ENCODE data around the gene GTF3C2.

Gene GTF3C2, protein sequence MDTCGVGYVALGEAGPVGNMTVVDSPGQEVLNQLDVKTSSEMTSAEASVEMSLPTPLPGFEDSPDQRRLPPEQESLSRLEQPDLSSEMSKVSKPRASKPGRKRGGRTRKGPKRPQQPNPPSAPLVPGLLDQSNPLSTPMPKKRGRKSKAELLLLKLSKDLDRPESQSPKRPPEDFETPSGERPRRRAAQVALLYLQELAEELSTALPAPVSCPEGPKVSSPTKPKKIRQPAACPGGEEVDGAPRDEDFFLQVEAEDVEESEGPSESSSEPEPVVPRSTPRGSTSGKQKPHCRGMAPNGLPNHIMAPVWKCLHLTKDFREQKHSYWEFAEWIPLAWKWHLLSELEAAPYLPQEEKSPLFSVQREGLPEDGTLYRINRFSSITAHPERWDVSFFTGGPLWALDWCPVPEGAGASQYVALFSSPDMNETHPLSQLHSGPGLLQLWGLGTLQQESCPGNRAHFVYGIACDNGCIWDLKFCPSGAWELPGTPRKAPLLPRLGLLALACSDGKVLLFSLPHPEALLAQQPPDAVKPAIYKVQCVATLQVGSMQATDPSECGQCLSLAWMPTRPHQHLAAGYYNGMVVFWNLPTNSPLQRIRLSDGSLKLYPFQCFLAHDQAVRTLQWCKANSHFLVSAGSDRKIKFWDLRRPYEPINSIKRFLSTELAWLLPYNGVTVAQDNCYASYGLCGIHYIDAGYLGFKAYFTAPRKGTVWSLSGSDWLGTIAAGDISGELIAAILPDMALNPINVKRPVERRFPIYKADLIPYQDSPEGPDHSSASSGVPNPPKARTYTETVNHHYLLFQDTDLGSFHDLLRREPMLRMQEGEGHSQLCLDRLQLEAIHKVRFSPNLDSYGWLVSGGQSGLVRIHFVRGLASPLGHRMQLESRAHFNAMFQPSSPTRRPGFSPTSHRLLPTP

DNA sequence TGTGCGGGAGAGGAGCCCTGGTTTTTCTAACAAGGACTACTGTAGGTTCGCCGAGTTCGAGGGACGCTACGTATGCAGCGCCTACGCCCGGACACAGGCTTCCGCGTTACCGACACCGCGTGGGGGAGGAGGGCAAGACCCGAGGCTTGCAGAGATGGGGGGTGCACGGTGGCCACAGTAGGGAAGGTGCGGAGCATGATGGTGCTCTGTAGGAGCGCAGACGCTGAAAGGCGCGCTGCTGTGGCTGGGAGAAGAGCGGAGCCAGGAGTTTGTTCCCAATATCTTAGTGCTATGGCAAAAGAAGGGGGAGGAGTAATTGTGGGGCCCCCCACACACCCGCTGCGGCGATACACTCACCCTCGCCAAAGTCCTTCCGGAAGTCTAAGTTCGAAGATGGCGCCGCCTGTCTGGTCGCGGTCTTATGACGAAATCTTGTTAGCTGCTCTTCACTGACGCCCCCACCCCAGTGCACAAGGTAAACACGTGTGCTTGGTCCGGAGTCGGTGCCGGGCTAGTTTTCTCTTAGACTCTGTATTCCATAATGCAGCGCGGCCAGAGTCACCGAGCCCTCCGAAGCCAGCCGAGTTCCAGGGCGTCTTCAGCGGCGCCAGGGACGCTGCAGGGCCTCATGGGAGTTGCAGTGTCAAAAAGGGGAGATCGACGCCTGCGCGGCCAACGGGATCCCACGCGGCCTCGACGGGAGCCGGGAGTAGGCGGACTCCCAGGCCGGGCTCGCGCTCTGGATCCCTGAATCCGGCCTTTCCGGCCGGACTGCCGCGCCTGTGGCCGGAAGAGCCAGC, at the start of gene GTF3C2:
TSS of gene GTF3C2 (minus strand) at position 383 of the 800 bp plus-strand sequence. CDS start 13,210 bp downstream, outside the sequence.
- peak; percentile 99 for DNase-seq

DNA sequence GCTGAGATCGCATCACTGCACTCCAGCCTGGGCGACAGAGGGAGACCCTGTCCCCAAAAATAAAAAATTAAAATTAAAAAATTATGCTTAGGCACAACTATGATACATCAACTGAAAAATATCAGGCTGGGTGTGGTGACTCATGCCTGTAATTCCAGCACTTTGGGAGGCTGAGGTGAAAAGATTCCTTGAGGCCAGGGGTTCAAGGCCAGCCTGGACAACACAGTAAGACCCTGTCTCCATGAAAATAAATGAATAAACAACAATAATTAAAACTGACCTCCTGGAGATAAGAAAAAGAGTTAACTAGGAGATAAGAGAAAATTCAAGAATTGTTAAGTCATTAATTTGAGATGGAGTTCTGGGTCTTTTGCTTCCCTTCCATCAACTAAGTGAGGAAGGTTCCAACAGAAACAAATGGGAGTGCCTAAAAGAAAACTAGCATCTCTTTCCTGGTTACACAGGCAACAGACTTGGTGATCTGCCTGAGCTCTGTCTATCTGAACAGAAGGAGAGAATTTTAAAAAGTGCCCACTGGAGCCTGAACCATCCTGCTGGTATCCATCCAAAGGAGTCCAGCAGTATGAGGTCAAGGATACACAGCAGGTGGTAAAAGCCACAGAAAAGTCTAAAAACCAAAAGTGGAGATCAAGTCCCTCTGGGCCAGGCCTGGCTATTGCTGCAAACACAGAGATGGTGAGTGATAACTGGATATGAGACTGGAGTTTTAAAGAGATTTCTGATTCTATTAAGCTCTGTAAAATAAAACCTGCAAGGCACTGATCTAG, 44.0 kb upstream of the GTF3C2 start:
- DNase-seq = no peak

GRCh38 chr2:27398962-27399361, 42.4 kb upstream of the GTF3C2 start:
- no peak for DNase-seq

GRCh38 chr2:27393225-27393624, 36.7 kb upstream of the GTF3C2 start:
- DNase-seq = no peak

DNA sequence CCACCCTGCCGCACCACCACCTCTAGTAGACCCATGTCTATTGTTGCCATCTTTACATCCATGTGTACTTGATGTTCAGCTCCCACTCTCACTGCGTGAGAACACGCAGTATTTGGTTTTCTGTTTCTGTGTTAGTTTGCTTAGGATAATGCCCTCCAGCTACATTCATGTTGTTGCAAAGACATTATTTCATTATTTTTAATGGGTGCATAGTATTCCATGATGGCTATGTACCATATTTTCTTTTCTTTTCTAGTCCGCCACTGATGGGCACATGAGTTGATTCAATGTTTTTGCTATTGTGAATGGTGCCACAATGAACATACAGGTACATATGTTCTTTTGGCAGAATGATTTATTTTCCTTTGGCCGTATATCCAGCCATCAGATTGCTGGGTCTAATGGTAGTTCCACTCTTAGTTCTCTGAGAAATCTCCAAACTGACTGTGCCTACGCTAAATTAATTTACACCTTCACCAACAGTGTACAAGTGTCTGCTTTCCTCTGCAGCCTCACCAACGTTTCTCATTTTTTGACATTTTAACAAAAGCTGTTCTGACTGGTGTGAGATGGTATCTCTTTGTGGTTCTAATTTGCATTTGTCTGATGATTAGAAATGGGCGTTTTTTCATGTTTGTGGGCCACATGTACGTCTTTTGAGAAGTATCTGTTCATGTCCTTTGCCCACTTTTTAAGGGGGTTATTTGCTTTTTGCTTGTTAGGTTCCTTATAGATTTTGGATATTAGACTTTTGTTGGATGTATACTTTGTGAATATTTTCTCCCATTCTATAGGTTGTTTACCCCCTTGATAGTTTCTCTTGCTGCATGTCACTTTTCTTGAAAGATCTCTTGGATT, 34.5 kb upstream of the GTF3C2 start:
- DNase-seq = no peak

DNA sequence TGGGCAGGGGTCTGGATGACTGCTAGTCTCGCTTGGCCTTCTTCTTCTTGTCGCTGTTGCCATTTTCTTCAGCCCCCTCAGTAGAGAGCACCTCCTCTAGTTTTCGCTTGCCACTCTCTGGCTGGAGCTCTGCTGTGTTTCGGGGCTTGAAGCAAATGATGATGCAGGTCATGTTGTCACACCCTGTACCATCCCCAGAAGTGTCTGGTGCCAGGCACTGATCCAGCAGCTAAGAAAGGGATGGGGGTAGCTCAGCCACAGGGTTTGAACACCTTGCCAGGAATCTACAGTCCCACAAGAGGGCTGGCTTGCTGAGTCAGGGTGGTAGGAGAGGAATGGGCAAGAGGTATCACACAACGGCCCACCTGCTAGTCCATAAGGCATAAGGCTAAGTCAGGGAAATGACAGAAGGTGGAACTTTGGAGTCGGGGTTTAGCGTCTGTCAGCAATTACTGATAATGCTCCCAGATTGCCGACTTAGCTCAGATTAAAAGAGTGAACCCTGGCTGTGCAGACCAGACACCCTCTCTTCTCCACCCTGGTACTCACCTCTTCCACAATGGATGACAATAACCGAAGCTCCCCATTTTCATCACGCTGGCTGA, 25.1 kb upstream of the GTF3C2 start:
- no peak for DNase-seq

- DNase-seq = peak; percentile 94
Measured at GRCh38 chr2:27380626-27381545, 24.3 kb upstream of the GTF3C2 start, which contains the start of gene ZNF513. Gene ZNF513, minus strand, starts transcription at chr2:27380734. Its CDS starts 208 bp downstream, at chr2:27380526.

GRCh38 chr2:27379836-27380625, 23.5 kb upstream of the GTF3C2 start:
- peak; percentile 58 for DNase-seq

DNA sequence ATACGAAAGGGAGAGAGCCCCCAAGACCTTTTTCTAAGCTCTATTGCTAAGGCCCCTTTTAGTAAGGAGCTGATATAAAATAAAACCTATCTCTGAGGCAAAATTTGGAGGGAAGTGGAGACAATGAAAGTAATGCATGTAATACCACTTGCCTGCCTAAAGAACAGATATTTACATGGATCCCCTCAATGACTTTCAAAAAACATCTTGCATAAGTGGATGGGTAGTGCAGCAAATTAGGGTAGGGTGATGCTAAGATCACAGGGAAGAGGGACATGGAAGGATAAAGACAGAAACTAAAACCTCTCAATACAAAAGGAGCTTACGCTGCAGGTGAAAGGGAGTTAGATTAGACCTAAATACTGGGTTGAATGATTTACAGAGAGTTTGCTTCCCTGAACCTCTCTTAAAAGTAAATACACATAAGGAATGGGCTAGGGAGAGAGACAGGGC, 22.8 kb upstream of the GTF3C2 start:
- DNase-seq = no peak

DNA sequence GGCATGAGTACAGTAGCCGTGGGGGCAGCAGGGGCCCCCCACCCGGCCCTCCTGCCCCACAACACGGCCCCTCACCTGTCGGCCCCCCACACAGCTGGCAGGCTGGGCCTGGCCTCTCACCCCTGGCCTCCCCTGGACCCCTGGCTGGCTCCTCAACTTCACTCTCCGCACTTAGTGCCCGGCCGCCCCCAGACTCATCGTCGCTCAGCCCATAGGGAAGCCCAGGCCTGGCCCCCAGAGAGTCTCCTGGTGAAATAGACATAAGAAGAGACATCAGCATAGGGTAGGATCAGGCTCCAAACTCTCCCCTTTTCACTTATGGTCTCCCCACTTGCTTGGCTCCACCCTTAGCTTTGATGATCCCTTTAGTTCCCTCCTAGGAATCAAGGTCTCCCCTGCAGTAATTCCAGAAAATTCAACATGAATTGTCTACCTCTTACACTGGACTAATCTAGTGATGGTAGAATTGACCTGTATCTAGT, 22.3 kb upstream of the GTF3C2 start:
- no peak for DNase-seq

- no peak for DNase-seq
Measured at GRCh38 chr2:27378096-27378808, 21.7 kb upstream of the GTF3C2 start.

DNA sequence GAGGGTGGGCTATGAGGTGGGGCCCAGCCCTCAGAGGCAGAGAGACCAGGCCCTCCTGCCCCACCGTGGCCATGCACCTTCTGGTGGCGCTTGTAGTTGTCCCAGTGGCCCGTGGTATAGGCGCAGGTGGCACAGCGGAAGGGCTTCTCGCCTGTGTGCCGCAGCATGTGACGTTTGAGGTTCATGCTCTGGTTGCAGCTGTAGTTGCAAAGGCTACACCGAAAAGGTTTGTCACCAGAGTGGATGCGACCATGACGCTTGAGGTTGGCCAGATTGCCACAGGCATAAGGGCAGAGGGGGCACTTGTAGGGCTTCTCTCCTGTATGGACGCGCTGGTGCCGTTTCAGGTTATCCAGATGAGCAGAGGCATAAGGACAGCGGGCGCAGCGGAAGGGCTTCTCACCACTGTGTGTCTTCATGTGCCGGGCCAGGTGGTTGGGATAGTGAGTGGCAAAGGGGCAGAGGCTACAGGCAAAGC, 21.1 kb upstream of the GTF3C2 start:
- no peak for DNase-seq

DNA sequence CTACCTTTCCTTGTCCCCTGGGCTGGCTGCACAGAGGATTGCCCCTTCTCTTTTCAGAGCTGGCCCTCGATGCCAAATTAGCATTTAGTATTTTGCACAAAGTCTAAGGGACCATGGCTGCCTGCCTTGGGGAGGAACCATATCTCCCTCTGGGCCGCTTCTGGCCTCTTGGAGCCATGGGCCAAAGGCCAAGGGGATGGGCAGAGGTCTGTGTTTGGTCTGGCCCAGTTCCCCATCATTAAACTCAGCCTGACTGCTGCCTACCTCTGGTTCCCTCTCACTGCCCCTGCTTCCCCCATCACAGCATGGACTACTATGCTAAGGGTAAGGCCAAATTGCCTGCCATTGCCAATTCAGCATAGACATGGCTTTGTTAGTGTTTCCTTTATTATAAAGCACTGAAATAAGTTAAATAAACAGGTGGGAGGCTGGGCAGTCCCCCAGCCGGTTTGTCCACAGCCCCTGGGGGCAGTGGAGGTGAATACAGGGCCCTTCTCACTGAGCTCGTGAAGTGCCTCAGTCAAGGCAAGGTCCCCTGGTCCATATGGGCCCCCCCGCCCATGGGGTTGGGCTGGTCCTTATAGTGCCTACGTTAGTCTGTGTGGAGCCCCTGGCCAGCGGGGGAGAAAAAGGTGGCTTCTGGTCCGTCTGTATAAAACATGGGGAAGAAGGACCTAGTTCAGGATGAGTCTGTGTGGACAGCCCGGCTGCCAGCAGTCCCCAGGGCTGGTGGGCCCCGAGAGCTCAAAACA, 20.5 kb upstream of the GTF3C2 start:
- DNase-seq = no peak

DNA sequence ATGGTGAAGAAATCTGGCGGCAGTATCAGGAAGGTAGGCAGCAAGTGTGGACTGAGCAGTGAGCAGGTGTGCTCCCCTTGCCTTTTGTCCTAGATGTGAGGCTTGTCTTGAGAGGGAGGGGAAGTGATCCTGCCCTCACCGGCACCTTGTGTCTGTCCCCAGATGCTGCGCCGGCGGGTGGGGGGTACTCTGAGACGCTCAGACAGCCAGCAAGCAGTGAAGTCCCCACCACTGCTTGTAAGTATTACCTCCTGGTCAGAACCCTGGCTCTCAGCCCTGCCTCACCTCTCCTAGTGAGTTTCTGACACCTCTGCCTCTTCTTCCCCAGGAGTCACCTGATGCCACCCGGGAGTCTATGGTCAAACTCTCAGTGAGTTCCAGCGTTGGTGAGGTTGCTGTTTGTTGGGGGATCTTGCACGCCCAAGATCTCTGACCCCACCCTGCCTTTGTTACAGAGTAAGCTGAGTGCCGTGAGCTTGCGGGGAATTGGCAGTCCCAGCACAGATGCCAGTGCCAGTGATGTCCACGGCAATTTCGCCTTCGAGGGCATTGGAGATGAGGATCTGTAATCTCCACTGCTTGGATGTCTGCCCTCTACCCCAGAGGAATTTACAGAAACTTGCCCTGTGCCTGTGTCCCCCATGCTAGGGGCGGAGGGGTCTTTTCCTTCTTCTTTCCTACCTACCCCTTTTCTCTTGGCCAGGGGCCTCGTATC, 19.7 kb upstream of the GTF3C2 start:
- DNase-seq = no peak

DNA sequence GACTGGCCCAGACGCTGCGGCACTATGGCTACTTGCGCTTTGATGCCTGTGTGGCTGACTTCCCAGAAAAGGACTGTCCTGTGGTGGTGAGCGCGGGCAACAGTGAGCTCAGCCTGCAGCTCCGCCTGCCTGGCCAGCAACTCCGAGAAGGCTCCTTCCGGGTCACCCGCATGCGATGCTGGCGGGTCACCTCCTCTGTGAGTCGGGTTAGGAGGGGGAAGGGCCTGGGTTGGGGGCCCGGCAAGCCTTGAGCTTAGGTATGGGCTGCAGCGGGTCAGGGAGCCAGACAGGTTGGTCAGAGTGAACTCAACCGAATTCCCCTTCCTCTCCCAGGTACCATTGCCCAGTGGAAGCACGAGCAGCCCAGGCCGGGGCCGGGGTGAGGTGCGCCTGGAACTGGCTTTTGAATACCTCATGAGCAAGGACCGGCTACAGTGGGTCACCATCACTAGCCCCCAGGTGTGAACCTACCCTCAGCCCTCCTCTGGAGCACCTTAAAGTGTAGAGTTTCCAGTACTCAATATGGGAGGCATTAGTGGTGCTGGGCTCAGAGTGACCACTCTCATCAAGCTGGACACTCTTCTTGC, 19.0 kb upstream of the GTF3C2 start:
- DNase-seq = no peak

- DNase-seq = no peak
Measured at GRCh38 chr2:27373567-27373966, 17.0 kb upstream of the GTF3C2 start.

Measured in NCI-H510A (cell line).